Parathyroid adenoma (tissue), 2 donors: ENCODE measurements around the gene KLHL21.
A peak's percentile ranks its signal among the peaks of the same experiment; 100 is the strongest.

Experiments used
- H2AFZ ChIP-seq: fragments of 300-600 bp; sonication (generic); one replicate; pipeline ENCODE4 v1.7.0; 2017; ENCODE audit warnings: antibody characterized with exemption, mild to moderate bottlenecking
- H3K27ac ChIP-seq: fragments of 300-600 bp; sonication (generic); one replicate; pipeline ENCODE4 v1.7.0; 2017
- H3K27me3 ChIP-seq: fragments of 300-600 bp; sonication (generic); one replicate; pipeline ENCODE4 v1.7.0; 2017; ENCODE audit warnings: low read length; ENCODE audit not compliant: control insufficient read depth, insufficient read depth
- H3K36me3 ChIP-seq: fragments of 300-600 bp; sonication (generic); one replicate; pipeline ENCODE4 v1.7.0; 2017; ENCODE audit warnings: low read length; ENCODE audit not compliant: control insufficient read depth, insufficient read depth
- H3K4me1 ChIP-seq: fragments of 300-600 bp; sonication (generic); one replicate; pipeline ENCODE4 v1.7.0; 2017; ENCODE audit warnings: control low read depth
- H3K4me2 ChIP-seq: fragments of 300-600 bp; sonication (generic); one replicate; pipeline ENCODE4 v1.7.0; 2017; ENCODE audit warnings: low read length
- H3K4me3 ChIP-seq: fragments of 300-600 bp; sonication (generic); one replicate; pipeline ENCODE4 v1.7.0; 2017; ENCODE audit warnings: low read depth, low read length
- H3K79me2 ChIP-seq: fragments of 300-600 bp; sonication (generic); one replicate; pipeline ENCODE4 v1.7.0; 2017; ENCODE audit warnings: control low read depth
- H3K9ac ChIP-seq: fragments of 300-600 bp; sonication (generic); one replicate; pipeline ENCODE4 v1.7.0; 2017; ENCODE audit warnings: mild to moderate bottlenecking
- H3K9me3 ChIP-seq: fragments of 300-600 bp; sonication (generic); one replicate; pipeline ENCODE4 v1.7.0; 2017; ENCODE audit warnings: low read length; ENCODE audit not compliant: control insufficient read depth
- TF ChIP-seq, protein P1 (sequence below): fragments of 300-600 bp; sonication (generic); IDR thresholded peaks from one replicate; pipeline ENCODE4 v1.7.0; 2017; ENCODE audit warnings: antibody characterized with exemption, mild to moderate bottlenecking
- donor health status: primary hyperparathyroidism.

Gene KLHL21

DNA sequence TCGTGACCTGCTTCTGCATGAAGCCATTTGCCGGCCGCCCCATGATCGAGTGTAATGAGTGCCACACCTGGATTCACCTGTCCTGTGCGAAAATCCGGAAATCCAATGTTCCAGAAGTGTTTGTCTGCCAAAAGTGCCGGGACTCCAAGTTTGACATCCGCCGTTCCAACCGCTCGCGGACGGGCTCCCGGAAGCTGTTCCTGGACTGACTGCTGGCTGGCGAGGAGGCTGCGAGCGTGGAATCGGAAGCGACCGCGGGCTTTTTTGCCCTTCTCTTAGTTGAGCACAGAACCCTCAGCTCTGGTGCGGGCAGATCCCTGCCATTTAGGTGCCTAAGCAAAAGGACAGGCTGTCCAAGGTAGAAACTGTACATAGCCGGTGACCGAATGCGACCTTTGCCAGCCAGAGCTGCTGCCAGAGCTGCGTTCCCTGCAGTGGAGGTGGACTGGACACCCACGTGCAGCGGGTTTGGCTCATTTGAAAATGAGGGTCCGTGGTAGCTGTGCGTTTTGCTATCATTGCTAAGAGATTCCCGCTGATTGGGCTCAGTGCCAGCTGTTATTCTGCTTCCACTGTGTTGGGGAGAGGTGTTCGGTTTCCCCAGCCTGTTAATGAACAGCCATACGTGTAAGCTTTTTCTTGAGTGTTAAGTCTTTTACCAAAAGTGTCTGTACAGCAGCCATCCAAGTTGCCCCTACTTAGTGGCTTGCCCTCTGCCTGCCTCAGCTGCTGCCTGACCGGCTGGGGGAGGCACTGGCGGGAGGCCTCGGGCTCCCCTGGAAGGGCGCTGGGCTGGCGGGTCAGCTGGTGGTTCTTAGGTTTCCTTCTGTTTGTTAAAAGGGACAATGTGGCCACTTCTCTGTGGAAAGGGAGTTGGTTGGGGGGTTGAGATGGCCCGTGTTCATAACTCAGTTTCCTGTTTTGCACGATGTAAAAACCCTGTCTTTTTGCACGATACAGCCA, 19.0 kb upstream of the KLHL21 start:
- Histone ChIP-seq H3K9me3 (no peaks in the 10 kb centered on the region), H3K4me1 (peaks cover 22% of the 10 kb centered on the region), H3K36me3 (no peaks in the 10 kb centered on the region), H3K4me3 (peak overlapping the region; percentile 1), H3K27me3 (no peaks in the 10 kb centered on the region), H3K9ac (no peak overlapping the region), H3K27ac (peak overlapping the region; percentile 87), H3K4me2 (peak overlapping the region; percentile 84), H3K79me2 (peaks cover 6% of the 10 kb centered on the region), H2AFZ (no peak overlapping the region)
- TF ChIP-seq, protein P1, sequence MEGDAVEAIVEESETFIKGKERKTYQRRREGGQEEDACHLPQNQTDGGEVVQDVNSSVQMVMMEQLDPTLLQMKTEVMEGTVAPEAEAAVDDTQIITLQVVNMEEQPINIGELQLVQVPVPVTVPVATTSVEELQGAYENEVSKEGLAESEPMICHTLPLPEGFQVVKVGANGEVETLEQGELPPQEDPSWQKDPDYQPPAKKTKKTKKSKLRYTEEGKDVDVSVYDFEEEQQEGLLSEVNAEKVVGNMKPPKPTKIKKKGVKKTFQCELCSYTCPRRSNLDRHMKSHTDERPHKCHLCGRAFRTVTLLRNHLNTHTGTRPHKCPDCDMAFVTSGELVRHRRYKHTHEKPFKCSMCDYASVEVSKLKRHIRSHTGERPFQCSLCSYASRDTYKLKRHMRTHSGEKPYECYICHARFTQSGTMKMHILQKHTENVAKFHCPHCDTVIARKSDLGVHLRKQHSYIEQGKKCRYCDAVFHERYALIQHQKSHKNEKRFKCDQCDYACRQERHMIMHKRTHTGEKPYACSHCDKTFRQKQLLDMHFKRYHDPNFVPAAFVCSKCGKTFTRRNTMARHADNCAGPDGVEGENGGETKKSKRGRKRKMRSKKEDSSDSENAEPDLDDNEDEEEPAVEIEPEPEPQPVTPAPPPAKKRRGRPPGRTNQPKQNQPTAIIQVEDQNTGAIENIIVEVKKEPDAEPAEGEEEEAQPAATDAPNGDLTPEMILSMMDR, result no peak

DNA sequence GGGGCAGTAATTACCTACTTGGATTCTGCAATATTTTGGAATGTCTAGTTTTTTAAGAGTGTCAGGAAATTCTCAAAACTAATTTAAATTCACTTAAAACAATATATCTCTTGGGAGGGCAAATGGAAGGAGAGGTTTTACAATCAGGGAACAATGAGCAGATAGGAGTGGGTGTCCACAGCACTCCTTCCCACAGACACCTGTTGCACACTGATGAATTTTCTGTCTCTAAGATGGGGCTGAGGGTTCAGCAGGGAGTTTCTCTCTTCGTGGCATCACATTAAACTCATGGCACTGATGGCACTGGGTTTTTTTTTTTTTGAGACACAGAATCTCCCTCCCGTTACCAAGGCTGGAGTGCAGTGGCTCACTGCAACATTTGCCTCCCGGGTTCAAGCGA, 16.4 kb upstream of the KLHL21 start:
- H3K4me3 ChIP-seq, result no peak overlapping the region
- no peak overlapping the region for H2AFZ ChIP-seq
- H3K4me2 ChIP-seq, result no peak overlapping the region
- TF ChIP-seq, protein P1, result no peak
- H3K36me3 ChIP-seq, result no peaks in the 10 kb centered on the region
- H3K79me2 ChIP-seq, result no peaks in the 10 kb centered on the region
- no peak overlapping the region for H3K9ac ChIP-seq
- H3K27me3 ChIP-seq, result no peaks in the 10 kb centered on the region
- no peak overlapping the region for H3K27ac ChIP-seq
- peaks cover 16% of the 10 kb centered on the region for H3K4me1 ChIP-seq
- H3K9me3 ChIP-seq, result no peaks in the 10 kb centered on the region

DNA sequence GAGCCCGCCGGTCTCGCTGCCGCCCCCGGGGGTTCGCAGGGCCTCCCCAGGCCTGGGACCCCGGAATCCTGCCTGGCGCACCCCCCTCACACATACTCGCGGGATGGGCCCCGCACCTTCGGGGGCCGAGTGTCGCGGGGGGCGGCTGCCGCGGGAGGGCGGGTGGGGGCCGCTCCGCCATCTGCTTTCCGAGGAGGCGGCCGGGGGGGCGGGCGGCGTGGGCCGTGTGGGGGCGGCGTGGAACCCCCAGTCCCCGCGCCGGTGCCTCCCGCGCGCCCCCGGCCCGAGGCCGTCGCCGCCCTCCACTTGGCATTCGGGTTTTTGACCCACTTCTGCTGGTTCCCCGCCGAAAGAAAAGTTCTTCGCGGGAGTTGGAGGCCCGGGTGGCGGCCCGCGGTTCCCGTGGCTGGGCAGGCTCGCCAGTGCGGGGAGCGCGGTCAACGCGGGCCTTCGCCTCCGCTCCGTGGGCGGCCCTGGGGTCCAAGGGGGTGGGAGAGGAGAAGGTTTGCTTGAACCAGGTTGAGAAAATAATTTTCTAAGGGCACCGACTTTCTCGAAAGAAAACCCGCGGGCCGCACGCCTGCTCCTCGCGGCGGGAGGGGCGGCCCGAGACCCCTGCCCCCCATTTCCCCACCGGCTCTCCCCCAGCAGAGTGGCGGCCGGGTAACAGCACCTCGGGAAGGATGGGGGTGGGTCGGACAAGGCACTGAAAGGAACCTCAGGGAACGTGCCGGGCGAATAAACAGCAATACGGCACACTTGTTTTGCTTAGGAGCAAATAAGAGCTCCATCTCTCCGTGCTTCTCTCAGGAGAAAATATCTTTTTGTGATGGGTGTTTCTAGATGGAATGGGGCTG, 12.5 kb upstream of the KLHL21 start:
- no peaks in the 10 kb centered on the region for H3K79me2 ChIP-seq
- TF ChIP-seq, protein P1, result no peak
- H3K27ac ChIP-seq, result no peak overlapping the region
- no peaks in the 10 kb centered on the region for H3K27me3 ChIP-seq
- H3K36me3 ChIP-seq, result no peaks in the 10 kb centered on the region
- H2AFZ ChIP-seq, result peak overlapping the region; percentile 42
- no peak overlapping the region for H3K9ac ChIP-seq
- no peaks in the 10 kb centered on the region for H3K9me3 ChIP-seq
- H3K4me2 ChIP-seq, result peak overlapping the region; percentile 87
- H3K4me1 ChIP-seq, result no peaks in the 10 kb centered on the region
- H3K4me3 ChIP-seq, result peak overlapping the region; percentile 72

DNA sequence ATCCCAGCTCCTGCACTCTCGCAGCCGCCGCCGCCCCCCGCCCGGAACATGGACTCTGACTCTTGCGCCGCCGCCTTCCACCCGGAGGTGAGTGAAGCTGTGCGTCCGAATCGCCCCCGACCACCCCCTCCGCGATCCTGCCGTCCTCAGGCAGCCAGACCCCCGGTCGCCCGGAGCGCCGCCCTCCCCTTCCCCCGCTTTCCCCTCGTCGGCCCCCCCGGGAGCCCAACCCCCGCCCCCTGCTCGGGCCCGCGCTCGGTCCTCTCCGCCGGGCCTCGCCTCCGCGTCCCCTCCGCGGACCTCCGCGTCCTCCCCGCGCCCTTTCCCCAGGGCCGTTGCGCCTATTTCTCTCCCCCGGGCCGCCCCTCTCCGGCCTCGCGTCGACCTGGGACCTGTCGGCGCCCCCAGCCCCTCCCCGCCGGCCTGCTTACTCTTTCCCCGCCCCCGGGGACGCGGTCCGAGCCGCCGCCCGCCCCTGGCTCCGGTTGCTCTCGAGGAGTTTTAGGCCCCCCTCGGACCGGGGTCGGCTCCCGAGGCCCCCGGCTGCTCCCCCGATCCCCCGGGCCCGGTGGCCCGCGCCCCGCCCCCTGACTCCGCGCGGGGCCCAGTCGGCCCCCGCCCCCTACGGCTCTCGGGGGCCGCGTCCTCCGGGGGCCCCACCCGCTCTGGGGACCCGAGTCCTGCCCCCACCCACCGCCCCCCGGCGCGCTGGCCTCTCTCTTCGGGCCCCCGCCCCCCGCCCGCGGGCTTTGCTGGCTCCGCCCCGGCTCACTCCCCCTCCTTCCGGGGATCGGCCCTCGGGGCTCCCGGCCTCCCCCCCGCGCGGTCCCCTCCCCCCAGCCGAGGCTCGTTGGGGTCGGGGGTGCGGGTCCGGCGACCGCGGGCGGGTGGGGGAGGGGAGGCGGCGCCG, 11.6 kb upstream of the KLHL21 start:
- H3K9me3 ChIP-seq, result no peaks in the 10 kb centered on the region
- no peaks in the 10 kb centered on the region for H3K4me1 ChIP-seq
- peak overlapping the region; percentile 90 for H3K4me3 ChIP-seq
- peak overlapping the region; percentile 64 for H2AFZ ChIP-seq
- TF ChIP-seq, protein P1, result no peak
- H3K4me2 ChIP-seq, result peak overlapping the region; percentile 73
- H3K27ac ChIP-seq, result peak overlapping the region; percentile 69
- no peaks in the 10 kb centered on the region for H3K27me3 ChIP-seq
- no peak overlapping the region for H3K9ac ChIP-seq
- no peaks in the 10 kb centered on the region for H3K79me2 ChIP-seq
- H3K36me3 ChIP-seq, result no peaks in the 10 kb centered on the region
